GM11168 (cell line): ENCODE data around the gene EIF5A2.
"Not testable (repeated sequence)": the region's sequence is repeated elsewhere in the genome, so short reads cannot be mapped to it uniquely, and the experiment has no call there.

ENCODE experiments used
- in situ Hi-C: fragments of 300-500 bp; cut with MboI; formaldehyde crosslinking; loops from one replicate; pipeline ENCODE4 v1.12.0; 2022; ENCODE audit warnings: low sequenced_read_pairs; ENCODE audit not compliant: unreplicated experiment

Gene EIF5A2

DNA sequence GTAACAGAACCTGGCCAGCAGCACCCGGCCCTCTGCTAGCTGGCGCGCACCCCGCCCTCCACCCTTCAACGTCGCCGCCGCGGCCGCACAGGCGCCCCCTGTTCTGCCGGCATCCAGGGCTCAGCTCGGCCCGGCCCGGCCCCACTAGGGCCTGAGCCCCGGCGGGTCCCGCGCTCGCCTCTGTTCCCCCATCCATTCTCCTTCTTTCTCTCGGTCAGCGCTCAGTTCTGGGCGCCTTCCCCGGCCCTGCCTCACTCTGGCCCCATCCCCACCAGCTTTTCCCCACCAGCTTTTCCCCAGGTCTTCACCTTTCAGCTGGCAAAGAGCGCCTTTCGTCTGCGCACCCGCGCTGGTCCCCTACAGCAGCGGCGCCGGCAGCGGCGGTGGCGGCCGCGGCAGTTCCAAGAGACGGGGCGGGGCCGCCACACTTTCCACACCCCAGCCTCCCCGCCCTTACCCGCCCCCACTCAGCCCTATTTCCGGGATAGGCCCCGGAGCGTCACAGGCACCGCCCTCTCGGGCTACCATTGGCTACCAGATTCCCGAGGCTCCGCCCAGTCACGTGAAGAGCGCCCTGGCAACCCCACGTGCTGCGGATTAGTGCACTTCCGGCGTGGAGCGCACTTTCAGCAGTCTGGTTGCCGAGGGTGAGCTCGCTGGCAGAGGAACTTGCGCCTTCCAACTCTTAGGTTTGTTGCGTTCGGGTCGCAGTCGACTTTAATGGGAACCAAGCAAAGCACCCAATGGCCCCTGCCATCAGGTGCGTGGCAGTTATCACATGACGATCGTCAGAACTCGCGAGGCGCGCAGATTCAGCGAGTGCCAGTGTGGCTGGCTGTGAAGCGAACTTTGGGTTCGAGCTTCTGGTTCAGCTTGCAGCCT lies at the start of gene EIF5A2:
EIF5A2 (minus strand) TSS at position 403 of the 882 bp plus-strand sequence. CDS start 831 bp downstream, outside the sequence.
- in situ Hi-C loops: no loop called here

DNA sequence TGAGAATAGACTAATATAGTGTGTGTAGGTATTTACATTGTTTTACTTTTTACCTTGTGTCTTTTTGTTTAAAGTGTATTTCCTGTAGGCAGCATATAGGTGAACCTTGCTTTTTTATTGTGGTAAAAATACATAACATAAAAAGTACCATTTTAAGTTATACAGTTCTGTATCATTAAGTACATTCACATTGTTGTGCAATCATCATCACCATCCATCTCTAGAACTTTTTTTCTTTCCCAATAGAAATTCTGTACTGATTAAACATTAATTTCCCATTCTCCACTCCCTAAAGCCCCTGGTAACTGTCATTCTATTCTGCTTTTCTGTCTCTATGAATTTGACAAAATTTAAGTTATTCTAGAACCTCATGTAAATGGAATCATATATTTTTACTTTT lies 48.2 kb upstream of the EIF5A2 start:
- in situ Hi-C loops: no loop called here

DNA sequence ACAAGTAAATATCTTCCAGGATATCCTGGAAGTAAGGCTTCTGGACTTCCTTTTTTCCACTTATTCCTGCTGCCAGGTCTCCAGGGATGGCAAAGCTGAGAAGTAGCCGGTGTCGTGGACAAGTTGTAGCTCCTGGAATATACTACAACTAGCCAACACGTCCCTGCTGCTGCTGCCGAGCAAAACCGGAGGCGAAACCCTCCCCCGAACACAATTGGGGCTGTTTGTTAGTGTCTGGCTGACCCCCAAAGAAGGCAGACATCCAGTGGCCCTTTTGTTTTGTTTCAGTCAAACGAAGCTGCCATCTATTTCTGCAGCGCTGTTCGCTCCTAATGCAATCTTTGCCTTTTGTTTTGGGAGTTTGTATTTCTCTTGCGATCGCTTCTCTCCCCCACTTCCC lies 45.3 kb upstream of the EIF5A2 start:
- in situ Hi-C loops: no loop called here

DNA sequence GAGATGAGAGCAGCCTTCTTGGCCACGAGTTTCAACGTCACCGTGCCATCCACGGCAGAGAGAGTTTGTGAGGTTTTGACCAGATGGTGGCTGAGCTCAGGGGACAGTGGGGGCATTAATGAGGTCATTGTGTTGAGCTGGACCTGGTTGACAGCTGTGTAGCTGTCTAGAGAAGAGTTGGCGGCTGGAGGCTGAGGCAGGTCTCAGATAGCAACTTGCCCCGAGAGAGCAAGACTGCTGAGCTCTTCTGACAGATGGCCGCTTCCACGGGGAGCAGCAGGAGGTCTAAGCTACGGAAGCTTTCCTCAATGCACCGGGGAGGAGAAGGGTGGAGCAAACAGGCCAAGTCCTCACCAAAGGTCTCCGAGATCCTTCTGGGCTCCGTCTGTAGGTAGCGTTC lies 44.8 kb upstream of the EIF5A2 start:
- in situ Hi-C loops: no loop called here

DNA sequence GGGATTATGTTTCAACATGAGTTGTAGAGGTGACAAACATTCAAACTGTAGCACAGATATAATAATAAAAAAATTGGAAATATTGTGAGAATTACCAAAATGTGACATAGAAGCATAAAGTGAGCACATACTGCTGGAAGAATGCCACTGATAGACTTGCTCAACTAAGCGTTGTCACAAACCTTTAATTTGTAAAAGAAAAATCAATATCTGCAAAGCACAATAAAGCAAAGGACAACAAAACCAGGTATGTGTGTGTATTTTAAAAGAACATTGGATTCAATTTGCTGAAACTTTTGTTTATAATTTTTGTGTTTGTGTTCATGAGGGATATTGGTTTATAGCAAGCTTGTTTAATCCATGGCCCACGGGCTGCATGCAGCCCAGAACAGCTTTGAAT lies 40.8 kb upstream of the EIF5A2 start:
- in situ Hi-C loops: no loop called here

DNA sequence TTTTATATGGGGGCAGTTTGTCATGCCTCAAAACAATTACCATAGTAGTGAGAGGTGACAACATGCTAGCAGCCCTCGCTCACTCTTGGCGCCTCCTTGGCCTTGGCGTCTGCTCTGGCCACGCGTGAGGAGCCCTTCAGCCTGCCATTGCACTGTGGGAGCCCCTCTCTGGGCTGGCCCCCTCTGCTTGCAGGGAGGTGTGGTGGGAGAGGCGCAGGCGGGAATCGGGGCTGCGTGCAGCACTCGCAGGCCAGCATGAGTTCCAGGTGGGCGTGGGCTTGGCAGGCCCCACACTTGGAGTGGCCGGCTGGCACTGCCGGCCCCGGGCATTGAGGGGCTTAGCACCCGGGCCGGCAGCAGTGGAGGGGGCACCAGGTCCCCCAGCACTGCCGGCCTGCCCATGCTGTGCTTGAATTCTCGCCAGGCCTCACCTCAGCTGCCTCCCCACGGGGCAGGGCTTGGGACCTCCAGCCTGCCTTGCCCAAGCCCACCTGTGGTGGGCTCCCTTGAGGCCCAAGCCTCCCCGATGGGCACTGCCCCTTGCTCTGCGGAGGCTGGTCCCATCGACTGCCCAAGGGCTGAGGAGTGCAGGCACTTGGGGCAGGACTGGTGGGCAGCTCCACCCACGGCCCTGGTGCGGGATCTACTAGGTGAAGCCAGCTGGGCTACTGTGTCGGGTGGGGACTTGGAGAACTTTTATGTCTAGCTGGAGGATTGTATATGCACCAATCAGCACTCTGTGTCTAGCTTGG lies 38.8 kb upstream of the EIF5A2 start:
- in situ Hi-C loops: no loop called here

DNA sequence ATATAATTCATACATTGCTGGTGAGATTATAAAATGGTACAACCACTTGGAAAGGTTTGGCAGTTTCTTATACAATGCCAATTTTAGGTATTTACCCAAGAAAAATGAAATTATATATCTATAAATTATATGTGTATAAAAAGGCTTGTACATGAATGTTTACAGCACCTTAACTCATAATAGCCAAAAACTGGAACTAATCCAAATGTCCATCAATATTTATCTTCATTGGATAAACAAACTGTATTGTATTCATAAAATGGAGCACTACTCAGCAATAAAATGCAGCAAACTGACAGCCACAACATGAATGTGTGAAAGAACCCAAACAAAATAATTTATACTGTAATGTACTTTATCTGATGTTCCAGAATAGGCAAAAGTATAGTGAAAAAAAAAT lies 33.6 kb upstream of the EIF5A2 start:
- in situ Hi-C loops: no loop called here

DNA sequence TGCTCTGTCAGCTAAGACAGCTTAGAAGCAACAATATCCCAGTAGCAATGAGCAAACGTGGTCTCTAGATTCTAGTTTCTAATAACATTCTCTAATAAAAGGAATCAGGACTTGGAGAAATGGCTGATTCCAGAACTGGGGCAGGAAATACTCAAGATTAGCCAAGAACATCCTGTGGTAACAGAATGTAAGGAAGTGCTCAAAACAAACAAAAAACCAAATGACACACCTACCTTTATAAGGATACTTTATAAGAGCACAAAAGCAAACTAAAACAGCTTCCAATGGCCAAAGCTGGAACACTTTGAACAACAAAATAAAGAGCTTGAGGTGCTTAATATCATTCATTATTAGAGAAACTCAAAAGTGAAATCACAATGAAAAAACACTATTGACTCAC lies 33.1 kb upstream of the EIF5A2 start:
- in situ Hi-C loops: no loop called here

DNA sequence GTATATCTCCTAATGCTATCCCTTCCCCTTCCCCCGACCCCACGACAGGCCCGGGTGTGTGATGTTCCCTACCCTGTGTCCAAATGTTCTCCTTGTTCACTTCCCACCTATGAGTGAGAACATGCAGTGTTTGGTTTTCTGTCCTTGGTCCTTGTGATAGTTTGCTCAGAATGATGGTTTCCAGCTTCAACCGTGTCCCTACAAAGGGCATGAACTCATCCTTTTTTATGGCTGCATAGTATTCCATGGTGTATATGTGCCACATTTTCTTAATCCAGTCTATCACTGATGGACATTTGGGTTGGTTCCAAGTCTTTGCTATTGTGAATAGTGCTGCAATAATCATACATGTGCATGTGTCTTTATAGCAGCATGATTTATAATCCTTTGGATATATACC lies 24.6 kb upstream of the EIF5A2 start:
- in situ Hi-C loops: not testable (repeated sequence)

DNA sequence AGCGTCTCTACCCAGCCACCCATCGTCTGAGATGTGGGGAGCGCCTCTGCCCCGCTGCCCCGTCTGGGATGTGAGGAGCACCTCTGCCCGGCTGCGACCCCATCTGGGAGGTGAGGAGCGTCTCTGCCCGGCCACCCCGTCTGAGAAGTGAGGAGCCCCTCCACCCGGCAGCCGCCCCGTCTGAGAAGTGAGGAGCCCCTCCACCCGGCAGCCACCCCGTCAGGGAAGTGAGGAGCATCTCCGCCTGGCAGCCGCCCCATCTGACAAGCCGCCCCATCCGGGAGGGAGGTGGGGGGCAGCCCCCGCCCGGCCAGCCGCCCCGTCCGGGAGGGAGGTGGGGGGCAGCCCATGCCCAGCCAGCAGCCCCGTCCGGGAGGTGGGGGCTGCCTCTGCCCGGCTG lies 15.1 kb upstream of the EIF5A2 start:
- in situ Hi-C loops: not testable (repeated sequence)

DNA sequence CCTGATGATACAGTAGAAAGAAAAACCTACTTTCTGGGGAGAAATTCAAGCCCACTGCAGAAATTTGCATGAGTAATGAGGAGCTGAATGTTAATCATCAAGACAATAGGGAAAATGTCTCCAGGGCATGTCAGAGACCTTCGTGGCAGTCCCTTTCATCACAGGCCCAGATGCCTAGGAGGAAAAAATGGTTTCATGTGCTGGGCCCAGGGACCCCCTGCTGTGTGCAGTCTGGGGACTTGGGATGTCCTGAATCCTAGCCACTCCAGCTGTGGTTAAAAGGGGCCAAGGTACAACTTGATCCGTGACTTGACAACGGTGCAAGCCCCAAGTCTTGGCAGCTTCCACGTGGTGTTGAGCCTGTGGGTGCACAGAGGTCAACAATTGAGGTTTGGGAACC lies 10.3 kb upstream of the EIF5A2 start:
- in situ Hi-C loops: no loop called here

DNA sequence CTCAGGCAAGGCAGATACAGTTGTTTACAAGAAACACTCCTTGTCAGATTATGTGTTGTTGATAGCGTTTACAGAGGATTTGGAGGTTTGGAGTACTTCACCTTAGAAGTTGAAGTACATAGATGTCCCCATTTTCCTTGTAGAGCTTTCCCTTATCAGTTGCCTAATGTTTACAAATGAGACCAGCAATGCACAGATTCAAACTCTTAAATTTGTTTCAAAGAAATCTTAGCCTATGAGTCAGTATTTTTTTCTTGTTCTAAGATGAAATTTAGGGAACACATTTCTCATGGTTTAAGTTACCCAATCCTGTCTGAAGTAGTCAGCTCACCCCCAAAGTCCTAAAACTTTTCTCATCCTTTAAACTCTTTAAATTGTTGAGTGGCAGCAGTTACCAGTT lies 6.3 kb upstream of the EIF5A2 start:
- in situ Hi-C loops: no loop called here

DNA sequence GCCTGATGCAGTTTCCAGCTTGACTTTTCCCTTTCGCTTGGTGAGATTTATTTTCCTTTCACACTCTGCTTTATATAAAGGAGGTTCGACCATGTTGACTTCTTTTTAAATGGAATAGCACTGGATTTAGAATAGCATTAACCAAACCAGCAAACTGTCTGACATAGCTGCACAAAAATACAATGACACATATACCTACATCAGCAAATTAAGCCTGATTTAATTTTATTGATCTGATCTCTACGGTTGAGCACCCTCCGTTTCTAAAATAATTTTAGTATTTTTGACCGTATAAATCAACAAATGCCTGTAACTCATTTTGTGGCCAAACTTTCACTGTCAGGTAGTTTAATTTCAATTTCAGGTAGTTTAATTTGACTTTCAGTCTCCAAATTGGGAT lies 5.8 kb upstream of the EIF5A2 start:
- in situ Hi-C loops: no loop called here

DNA sequence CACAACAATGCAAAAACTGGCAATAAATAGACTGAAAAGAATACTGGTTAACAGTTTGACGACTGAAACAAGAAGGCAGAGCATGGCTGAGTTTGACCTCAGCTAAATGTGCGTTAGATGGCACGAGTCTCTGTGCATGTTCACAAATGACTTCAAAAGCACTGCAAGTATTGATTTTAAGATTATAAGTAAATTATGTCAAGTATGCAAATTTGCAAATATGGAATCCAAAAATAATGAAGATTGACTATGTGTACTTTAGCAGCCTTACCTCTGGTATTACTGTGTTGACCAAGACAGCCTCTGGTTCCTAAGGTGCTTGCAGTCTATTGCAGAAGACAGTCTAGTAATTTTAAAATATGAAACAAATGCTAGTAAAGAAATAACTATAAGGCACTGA lies 2.6 kb upstream of the EIF5A2 start:
- in situ Hi-C loops: no loop called here

DNA sequence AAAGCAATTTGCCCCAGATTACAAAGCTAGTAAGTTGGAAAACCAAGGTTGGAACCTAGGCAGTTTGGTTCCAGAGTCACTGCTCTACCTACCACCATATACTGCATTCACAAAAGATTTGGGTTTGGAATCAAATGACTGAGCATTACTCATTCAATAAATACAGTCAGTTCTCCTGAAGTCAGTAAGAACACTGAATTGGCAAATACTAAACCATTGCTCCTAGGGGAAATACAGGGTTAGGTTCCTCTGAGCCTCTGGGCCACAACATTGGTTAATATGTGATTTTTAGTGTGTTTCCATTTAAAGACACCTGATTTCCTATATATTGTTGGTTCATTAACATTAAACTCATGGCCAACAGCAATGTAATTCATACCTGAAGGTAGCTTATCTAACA lies 2.1 kb upstream of the EIF5A2 start:
- in situ Hi-C loops: no loop called here

DNA sequence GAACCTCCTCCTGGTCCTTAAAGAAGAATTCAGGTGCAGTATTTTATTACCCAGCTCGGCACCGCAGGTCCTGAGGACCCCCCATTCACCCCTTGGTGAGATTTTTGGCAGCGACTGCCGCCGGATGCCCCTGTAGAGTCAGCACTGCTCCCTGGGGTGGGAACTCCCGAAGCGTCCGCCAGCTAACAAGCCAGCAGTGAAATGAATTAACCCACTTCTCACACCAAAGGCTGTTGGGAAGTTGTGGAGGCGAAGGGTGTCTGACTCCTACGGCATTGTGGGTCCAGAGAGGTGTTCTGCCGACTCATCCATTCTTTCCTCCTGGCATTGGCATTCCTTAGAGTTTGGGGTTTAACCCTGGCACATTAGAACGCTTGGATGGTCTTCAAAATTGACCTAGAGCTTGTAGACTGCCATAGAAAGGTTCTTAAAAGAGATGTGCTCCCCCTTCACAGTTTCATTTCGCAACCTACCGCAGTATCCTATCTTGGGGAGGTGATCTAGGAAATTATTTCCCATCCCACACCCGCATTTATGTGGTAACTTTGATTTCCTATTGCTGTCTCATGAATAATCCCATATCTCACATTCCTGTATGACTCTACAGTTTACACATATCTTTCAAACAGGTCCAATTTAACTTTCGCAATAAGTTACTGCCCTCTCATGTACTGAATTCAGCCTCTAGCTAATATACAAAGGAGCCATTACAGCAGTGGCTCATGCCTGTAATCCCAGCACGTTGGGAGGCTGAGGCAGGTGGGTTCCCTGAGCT lies 879 bp upstream of the EIF5A2 start:
- in situ Hi-C loops: no loop called here

DNA sequence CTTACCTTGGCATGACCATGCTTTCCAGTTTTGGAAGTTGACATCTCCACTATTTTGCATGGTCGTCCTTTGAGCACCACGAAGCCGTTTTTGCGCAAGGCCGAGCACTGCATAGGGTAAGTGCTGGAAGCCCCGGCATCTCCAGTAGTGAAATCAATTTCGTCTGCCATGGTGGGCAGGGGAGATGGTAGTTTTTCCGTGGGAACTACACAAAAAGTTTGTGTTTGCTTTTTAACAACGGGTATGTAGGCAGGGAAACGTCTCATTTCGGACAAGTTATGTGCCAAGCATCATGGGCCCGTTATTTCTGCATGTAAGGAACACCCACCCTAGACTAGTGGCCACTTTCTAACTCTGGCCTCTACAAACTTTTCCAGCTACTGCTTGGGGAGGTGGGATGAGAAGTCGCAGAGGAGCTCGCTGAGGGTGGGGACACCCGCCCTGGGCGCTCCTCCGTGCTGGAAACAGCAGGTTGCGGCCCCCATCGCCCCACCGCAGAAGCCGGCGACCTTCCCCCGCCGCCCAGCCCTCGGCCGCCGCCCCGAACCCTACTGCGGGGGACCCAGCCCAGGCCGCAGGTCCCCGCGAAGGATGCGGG lies 701 bp downstream of the EIF5A2 start:
- in situ Hi-C loops: no loop called here

DNA sequence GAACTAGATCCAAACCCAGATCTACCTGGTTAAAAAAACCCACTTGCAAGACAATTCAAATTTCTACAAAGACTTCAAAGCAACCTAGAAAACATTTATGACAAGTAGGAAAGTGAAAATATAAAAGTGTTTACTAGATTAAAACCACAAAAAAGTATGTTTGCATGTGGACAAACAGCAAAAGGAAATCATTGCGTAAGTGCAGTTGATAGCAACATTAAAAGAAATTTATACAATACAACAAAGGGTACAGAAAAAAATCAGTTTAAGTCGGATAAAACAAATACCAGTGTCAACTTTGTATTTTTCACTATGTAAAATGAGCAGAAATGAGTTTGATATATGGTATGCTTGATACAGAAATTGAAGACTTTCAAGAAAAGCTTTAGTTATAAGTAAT lies 2.6 kb downstream of the EIF5A2 start:
- in situ Hi-C loops: no loop called here

DNA sequence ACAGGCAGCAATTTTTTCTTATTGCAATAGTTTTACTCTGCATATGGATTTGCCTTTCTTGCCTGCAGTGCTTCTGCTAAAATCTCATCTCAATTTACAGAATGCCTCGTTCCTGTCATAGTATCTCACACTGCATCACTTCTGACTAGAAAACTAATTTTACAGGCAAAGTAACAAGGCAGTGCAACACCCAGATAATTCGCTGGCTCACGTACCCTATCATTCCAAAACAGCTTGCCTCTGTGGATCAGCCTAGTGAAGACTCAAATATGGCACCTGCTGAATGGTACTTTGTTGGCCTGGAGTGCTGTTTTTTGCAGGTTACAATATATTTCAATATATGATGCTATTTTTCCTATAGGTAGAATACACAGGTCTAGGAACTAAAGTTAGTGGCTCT lies 5.3 kb downstream of the EIF5A2 start:
- in situ Hi-C loops: no loop called here

DNA sequence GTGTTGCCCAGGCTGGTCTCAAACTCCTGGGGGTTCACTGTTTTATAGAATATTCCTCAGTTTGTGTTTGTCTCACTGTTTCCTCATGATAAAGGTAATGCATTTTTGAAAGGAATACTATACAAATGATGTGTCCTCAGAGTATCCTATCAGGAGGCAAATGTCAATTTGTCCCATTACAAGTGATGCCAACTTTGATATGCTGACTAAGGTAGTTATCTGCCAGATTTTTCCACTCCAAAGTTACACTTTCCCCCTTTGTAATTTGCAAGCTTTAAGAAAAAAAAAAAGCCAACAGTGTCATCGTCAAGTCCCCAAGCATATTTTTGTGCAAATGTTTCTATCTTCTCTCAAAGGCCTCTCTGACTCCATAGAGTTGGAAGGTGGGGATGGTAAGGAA lies 9.0 kb downstream of the EIF5A2 start:
- in situ Hi-C loops: no loop called here

DNA sequence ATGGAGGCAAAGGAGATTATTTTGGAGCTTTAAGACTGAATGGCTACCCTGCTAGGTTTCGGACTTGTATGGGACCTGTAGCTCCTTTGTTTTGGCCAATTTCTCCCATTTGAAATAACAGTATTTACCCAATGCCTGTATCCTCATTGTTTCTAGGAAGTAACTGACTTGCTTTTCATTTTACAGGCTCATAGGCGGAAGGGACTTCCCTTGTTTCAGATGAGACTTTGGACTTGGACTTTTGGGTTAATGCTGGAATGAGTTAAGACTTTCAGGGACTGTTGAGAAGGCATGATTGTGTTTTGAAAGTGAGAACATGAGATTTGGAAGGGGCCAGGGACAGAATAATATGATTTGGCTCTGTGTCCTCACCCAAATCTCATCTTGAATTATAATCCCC lies 10.5 kb downstream of the EIF5A2 start:
- in situ Hi-C loops: no loop called here
